ENCODE measurements around the gene C11orf24. TPM values are rescaled to one million over a fixed set of nuclear protein-coding genes. Genes with fewer than 3 reads are reported as not detected.

C11orf24 gene
- total RNA-seq, 1 experiment from 2014 or later, result 53.7 TPM

GRCh38 chr11:68279676-68280075, 7.9 kb upstream of the C11orf24 start (continued):
- TF ChIP-seq, protein P1, sequence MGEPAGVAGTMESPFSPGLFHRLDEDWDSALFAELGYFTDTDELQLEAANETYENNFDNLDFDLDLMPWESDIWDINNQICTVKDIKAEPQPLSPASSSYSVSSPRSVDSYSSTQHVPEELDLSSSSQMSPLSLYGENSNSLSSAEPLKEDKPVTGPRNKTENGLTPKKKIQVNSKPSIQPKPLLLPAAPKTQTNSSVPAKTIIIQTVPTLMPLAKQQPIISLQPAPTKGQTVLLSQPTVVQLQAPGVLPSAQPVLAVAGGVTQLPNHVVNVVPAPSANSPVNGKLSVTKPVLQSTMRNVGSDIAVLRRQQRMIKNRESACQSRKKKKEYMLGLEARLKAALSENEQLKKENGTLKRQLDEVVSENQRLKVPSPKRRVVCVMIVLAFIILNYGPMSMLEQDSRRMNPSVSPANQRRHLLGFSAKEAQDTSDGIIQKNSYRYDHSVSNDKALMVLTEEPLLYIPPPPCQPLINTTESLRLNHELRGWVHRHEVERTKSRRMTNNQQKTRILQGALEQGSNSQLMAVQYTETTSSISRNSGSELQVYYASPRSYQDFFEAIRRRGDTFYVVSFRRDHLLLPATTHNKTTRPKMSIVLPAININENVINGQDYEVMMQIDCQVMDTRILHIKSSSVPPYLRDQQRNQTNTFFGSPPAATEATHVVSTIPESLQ (CRISPR knock-in tag; IDR thresholded peaks at IDR 0.05), result no peak

GRCh38 chr11:68276861-68277260, 5.1 kb upstream of the C11orf24 start:
- Mint-ChIP-seq H3K9me3 (no peaks in the 10 kb centered on the region), H3K27ac (no peak overlapping the region), H3K27me3 (ENCODE audit: low read depth) (no peaks in the 10 kb centered on the region), H3K4me1 (peaks cover 12% of the 10 kb centered on the region), H3K36me3 (no peaks in the 10 kb centered on the region), H3K4me3 (no peak overlapping the region)
- TF ChIP-seq RORB (CRISPR knock-in tag; IDR thresholded peaks at IDR 0.05), result no peak
- TF ChIP-seq ZNF532 (CRISPR knock-in tag; IDR thresholded peaks at IDR 0.05; ENCODE audit: borderline replicate concordance), result no peak
- TF ChIP-seq ZNF423 (CRISPR knock-in tag; IDR thresholded peaks at IDR 0.05), result no peak
- no peak for TF ChIP-seq RELA (CRISPR knock-in tag; IDR thresholded peaks at IDR 0.05; ENCODE audit: borderline replicate concordance)
- TF ChIP-seq ZNF317 (CRISPR knock-in tag; IDR thresholded peaks at IDR 0.05; ENCODE audit: borderline replicate concordance, low read depth), result no peak
- no peak for TF ChIP-seq FOXP4 (CRISPR knock-in tag; IDR thresholded peaks at IDR 0.05)
- no peak for TF ChIP-seq CREB1 (CRISPR knock-in tag; IDR thresholded peaks at IDR 0.05)
- TF ChIP-seq, protein P2, sequence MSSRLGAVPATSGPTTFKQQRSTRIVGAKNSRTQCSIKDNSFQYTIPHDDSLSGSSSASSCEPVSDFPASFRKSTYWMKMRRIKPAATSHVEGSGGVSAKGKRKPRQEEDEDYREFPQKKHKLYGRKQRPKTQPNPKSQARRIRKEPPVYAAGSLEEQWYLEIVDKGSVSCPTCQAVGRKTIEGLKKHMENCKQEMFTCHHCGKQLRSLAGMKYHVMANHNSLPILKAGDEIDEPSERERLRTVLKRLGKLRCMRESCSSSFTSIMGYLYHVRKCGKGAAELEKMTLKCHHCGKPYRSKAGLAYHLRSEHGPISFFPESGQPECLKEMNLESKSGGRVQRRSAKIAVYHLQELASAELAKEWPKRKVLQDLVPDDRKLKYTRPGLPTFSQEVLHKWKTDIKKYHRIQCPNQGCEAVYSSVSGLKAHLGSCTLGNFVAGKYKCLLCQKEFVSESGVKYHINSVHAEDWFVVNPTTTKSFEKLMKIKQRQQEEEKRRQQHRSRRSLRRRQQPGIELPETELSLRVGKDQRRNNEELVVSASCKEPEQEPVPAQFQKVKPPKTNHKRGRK (CRISPR knock-in tag; IDR thresholded peaks at IDR 0.05; ENCODE audit: borderline replicate concordance), result no peak
- no peak for TF ChIP-seq SP1 (CRISPR knock-in tag; conservative IDR thresholded peaks at IDR 0.05)
- TF ChIP-seq TP53 (CRISPR knock-in tag; IDR thresholded peaks at IDR 0.05), result no peak
- no peak for TF ChIP-seq NFATC4 (CRISPR knock-in tag; IDR thresholded peaks at IDR 0.05)
- TF ChIP-seq GABPB1 (CRISPR knock-in tag; IDR thresholded peaks at IDR 0.05), result no peak
- no peak for TF ChIP-seq ZNF121 (CRISPR knock-in tag; IDR thresholded peaks at IDR 0.05)
- ChIA-PET CTCF (interaction anchor here (0.8 to 1.0 kb wide), 2 partner anchors 19 to 21 kb away, joined by 3 to 4 read pairs; no protein-coding TSS in a partner anchor), POLR2A (no interaction called here)
- ATAC-seq (no peak), DNase-seq (ENCODE audit: low spot score) (no peak)

Measured in WTC11 (cell line).